C1 segment of cervical spinal cord (tissue), 14 donors: ENCODE results near the gene CORO1A.
"Not testable (repeated sequence)": the region's sequence is repeated elsewhere in the genome, so short reads cannot be mapped to it uniquely, and the experiment has no call there.

Source experiments
- DNase-seq, 14 donors: peaks; one replicate each; lab custom pipeline; 2025; lab: John Stamatoyannopoulos, UW

CORO1A gene

DNA sequence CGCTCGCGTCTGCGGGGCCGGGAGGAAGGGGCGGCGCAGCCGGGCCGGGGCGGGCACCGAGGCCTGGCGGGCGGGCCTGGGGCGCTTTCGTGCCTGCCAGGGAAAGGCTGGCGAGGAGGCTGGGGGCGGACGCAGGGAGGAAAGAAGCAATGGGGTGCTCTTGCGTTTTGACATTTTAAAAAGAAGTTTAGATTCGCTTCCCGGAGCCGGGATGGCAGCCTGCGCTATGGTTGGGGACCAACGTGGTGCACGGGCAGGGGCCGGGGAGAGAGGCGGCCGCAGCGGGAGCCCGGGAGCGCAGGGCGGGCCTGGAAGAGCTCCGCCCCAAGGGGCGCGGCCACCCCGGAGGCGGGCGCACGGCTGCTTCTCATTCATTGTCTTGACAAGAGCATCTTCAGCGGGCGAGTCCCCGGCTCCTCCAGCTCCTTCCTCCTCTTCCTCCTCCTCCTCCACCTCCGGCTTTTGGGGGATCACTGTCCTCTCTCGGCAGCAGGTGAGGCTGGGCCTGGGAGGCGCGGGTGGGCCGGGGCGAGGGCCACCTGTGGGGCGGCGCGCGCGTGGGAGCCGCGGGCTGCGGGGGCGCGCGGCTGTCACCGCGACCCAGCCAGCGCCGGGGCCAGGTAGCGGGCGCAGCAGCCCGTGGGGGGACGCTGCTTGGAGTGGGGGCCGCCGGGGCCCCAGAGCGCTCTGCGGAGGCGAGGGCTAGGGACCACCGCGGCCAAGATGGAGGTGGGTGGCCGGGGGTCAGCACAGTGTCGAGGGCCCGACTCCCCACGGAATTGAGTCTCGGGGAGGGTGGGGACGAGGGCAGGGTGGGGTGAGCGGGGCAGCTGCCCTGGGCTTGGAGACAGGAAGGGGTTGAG lies at the start of gene CORO1A:
TSS of gene CORO1A (plus strand) at position 370 of the 863 bp plus-strand sequence. CDS start 1,608 bp downstream, outside the sequence.
- DNase-seq, result peak in 12 of 14 donors; percentile 17 to 81 (median 60)

DNA sequence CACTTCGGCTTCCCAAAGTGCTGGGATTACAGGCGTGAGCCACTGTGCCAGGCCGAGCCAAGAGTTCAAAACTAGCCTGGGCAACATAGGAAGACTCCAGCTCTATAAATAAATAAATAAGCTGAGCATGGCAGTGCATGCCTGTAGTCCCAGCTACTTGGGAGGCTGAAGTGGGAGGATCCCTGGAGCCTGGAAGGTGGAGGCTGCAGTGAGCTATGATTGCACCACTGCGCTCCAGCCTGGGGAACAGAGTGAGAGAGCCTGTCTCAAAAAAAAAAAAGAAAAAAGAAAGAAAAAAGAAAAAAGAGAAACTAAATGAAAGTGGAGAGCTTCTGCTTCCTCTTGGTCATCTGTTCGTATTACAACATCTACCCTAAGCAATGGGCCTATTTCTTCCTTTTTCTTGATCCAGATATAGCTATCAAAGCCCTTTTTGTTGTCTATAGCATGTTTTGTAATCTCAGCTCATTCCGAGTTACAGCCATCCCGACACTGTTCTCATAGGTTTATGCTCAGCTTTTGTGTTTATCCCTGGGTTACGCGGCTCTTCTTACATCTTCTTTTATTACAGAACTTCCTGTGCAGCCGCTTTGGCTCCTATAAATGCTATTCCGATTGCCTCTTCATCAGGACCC lies 46.3 kb upstream of the CORO1A start:
- DNase-seq, result no peak

DNA sequence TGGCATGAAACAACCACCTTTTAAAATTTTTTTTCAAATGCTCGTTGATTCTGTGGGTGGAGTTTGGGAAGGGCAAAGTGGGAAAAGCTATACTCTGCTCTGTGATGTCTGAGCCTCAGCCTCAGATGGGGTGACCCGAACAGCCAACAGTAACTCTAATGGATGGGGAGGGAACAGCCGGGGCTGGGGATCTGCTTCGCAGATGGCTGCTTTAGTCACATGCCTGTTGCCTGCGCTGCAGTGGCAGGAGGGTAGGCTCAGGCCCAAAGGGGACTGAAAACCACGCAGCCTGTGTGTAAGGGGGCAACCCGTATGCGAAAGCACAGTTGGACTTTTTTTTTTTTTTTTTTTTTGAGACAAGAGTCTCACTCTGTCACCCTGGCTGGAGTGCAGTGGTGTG lies 45.5 kb upstream of the CORO1A start:
- peak in 2 of 14 donors; percentile 1 to 29 for DNase-seq

DNA sequence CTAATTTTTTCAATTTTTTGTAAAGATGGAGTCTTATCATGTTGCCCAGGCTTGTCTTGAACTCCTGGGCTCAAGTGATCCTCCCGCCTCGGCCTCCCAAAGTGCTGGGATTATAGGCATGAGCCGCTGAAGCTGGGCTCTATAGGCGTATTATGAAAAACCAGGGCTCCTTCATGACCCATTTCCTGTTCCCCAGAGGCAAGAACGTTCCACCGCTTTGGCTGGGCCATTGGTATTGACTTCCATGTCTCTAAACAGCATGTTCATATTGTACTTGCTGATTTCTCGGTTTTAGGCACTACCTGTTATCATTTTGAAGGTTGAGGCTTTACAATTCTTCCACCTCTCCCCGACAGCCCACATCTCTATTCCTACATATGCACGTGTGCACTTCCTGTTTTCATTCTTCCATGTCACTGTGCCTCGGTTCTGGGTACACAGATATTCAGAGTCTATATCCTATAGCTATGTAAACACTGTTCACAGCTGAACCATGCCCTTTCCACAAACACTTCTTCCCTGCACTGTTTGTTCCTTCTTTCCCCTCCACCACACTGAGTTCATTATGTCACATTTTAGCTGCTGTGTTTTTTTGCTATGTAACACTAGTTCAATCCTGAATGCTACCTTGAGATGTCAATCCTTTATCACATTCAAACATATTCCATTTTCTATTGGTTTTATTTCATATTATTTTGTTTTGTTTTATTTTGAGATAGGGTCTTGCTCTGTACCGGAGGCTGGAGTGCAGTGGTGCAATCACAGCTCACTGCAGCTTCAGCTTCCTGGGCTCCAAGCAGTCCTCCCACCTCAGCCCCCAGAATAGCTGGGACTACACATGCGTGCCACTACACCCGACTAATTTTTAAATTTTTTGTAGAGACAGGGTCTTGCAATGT lies 43.6 kb upstream of the CORO1A start:
- no peak for DNase-seq

DNA sequence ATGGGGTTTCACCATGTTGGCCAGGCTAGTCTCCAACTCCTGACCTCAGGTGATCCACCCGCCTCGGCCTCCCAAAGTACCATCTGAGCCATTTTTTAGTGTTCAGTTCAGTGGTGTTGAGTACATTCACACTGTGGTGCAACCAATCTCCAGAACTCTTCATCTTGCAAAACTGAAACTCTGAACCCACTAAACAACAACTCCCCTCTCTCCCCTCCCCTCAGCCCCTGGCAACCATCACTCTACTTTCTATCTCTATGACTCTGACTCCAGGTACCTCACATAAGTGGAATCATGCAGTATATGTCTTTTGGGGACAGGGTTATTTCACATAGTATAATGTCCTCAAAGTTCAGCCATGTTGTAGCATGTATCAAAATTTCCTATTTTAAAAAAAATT lies 41.7 kb upstream of the CORO1A start:
- DNase-seq, result no peak

DNA sequence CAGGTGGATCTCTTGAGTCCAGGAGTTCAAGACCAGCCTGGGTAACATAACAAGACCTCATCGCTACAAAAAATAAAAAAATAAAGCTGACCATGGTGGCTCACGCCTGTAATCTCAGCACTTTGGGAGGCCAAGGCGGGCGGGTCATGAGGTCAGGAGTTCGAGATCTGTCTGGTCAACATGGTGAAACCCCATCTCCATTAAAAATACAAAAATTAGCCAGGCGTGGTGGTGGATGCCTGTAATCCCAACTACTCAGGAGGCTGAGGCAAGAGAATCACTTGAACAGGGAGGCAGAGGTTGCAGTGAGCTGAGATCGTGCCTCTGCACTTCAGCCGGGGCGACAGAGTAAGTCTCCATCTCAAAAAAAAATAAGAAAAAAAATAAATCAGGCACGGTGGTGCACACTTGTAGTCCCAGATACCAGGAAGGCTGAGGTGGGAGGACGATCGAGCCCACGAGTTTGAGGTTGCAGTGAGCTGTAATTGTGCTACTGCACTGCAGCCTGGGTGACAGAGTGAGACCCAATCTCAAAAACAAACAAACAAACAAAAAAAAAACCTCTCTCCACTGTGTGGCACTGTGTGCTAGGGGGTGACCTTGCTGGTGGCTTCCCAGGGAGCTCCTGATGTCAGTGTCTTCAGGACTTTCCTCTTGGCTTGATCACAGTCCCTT lies 40.6 kb upstream of the CORO1A start:
- no peak for DNase-seq

DNA sequence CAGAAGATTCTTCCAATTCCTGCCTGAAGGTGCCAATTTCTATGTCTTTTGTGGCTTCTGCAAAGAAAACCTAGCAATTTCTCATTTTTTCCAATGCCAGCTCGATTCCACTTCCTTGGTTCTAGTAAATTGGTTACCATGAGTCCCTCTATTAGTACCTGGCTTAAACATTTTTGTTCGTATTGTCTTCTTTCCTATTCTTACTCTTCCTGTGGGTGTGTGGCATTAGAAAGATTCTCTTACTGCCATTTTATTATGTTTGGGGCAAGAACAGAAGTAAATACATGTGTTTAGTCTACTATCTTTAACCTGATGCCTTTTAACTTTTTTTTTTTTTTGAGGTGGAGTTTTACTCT lies 40.1 kb upstream of the CORO1A start:
- DNase-seq, result no peak

GRCh38 chr16:30144017-30144416 lies 39.4 kb upstream of the CORO1A start:
- no peak for DNase-seq

DNA sequence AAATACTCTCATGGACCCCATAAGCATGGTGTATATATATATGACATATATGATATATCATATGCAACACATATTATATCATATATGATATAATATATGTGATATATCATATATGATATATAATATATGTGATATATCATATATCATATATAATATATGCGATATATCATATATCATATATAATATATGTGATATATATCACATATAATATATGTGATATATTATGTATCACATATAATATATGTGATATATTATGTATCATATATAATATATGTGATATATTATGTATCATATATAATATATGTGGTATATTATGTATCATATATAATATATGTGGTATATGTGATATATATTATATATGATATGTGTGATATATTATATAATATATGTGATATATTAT lies 38.5 kb upstream of the CORO1A start:
- no peak for DNase-seq

GRCh38 chr16:30145657-30146056 lies 37.7 kb upstream of the CORO1A start:
- DNase-seq, result no peak

GRCh38 chr16:30147843-30148510 lies 35.4 kb upstream of the CORO1A start:
- DNase-seq, result no peak

DNA sequence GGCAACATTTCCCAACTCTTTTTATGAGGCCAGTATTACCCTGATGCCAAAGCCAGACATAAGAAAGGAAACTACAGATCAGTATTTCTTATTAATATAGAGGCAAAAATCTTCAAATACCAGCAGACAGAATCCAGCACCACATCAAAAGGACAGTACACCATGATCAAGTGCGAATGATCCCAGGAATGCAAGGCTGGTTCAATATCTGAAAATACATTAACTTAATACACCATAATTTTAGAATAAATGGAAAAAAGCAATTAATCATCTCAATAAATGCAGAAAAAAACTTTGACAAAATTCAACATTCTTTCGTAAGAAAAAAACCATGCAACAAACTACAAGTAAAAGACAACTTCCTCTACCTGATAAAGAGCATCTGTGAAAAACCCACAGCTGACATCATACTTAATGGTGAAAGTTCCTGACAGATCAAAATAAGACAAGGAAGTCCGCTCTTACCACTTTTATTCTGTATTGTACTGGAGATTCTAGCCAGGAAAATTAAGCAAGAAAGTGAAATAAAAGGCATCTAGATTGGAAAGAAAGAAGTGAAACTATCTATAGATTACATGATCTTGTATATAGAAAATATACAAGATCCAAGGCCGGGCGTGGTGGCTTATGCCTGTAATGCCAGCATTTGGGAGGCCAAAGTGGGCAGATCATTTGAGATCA lies 34.0 kb upstream of the CORO1A start:
- DNase-seq, result no peak

GRCh38 chr16:30151091-30151490 lies 32.3 kb upstream of the CORO1A start:
- no peak for DNase-seq

DNA sequence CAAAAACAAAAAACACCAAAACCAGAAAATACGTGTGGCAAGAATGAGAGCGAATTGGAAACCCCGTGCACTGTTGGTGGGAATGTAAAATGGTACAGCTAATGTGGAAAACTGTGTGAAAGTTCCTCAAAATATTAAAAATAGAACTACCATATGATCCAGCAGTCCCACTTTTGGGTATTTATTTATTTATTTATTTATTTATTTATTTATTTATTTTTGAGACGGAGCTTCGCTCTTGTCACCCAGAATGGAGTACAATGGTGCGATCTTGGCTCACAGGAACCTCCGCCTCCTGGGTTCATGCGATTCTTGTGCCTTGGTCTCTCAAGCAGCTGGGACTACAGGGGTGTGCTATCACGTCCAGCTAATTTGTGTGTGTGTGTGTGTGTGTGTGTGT lies 30.9 kb upstream of the CORO1A start:
- DNase-seq, result no peak

GRCh38 chr16:30155188-30155587 lies 28.2 kb upstream of the CORO1A start:
- DNase-seq, result no peak

DNA sequence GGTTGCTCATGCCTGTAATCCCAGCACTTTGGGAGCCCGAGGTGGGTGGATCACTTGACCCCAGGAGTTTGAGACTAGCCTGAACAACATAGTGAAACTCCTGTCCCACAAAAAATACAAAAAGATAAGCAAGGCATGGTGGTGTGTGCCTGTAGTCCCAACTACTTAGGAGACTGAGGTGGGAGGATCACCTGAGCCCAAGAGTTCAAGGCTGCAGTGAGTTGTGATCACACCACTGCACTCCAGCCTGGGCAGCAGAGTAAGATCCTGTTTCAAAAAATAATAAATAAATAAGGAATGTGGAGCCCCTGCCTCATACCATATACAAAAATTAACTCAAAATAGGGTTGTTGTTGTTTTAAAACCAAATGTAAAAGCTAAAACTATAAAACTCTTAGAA lies 26.2 kb upstream of the CORO1A start:
- DNase-seq, result no peak

DNA sequence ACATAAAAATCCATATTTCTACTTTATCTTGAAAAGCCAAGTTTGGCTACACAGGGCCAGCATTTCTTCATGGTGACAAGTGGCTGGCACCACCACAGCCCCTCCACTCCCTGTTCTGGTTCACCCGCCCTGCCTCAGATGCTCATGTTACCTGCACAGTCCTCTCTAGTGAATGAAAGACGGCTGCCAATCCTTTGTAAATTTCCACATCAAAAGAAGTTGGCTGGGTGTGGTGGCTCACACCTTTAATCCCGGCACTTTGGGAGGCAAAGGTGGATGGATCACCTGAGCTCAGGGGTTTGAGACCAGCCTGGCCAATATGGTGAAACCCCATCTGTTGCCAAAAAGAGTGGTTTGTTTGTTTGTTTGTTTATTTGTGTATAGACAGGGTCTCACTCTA lies 19.9 kb upstream of the CORO1A start:
- no peak for DNase-seq

- DNase-seq, result peak in 2 of 14 donors; percentile 7 to 23
These were observed 17.1 kb upstream of the CORO1A start for GRCh38 chr16:30166202-30166902.

DNA sequence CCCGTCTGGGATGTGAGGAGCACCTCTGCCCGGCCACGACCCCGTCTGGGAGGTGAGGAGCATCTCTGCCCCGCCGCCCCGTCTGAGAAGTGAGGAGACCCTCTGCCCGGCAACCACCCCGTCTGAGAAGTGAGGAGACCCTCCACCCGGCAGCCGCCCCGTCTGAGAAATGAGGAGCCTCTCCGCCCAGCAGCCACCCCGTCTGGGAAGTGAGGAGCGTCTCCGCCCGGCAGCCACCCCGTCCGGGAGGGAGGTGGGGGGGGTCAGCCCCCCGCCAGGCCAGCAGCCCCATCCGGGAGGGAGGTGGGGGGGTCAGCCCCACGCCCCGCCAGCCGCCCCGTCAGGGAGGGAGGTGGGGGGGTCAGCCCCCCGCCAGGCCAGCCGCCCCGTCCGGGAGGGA lies 14.7 kb upstream of the CORO1A start:
- DNase-seq, result not testable (repeated sequence)

DNA sequence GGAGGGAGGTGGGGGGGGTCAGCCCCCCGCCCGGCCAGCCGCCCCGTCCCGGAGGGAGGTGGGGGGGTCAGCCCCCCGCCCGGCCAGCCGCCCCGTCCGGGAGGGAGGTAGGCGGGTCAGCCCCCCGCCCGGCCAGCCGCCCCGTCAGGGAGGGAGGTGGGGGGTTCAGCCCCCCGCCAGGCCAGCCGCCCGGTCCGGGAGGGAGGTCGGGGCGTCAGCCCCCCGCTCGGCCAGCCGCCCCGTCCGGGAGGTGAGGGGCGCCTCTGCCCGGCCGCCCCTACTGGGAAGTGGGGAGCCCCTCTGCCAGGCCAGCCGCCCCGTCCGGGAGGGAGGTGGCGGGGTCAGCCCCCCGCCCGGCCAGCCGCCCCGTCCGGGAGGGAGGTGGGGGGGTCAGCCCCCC lies 14.0 kb upstream of the CORO1A start:
- DNase-seq, result not testable (repeated sequence)
